HFFc6 (cell line): ENCODE measurements around the gene IQCN. TPM values are rescaled to one million over a fixed set of nuclear protein-coding genes. Genes with fewer than 3 reads are reported as not detected.
A peak's percentile ranks its signal among the peaks of the same experiment; 100 is the strongest.

ENCODE experiments used
- DNase-seq: peaks from one replicate; pipeline ENCODE4 v3.0.0-alpha.2; 2018
- H3K27ac Mint-ChIP-seq: 2 replicates; pipeline ENCODE4 v1.8.0; 2020; ENCODE audit warnings: mild to moderate bottlenecking, mixed read lengths
- H3K27me3 Mint-ChIP-seq: 2 replicates; pipeline ENCODE4 v1.8.0; 2021; ENCODE audit warnings: mild to moderate bottlenecking, moderate library complexity, mixed read lengths; ENCODE audit not compliant: insufficient read depth
- H3K36me3 Mint-ChIP-seq: 2 replicates; pipeline ENCODE4 v1.8.0; 2021; ENCODE audit warnings: low read depth, mixed read lengths
- H3K4me1 Mint-ChIP-seq: 2 replicates; pipeline ENCODE4 v1.8.0; 2020; ENCODE audit warnings: low read depth, mixed read lengths
- H3K4me3 Mint-ChIP-seq: 2 replicates; pipeline ENCODE4 v1.8.0; 2020; ENCODE audit warnings: mild to moderate bottlenecking, moderate library complexity, mixed read lengths
- H3K9me3 Mint-ChIP-seq: 2 replicates; pipeline ENCODE4 v1.8.0; 2020; ENCODE audit warnings: mild to moderate bottlenecking, mixed read lengths
- CTCF ChIP-seq: fragments of 200-600 bp; sonication (generic); IDR thresholded peaks from 2 replicates; pipeline ENCODE4 v1.5.0; 2021; ENCODE audit warnings: antibody characterized with exemption, mild to moderate bottlenecking
- total RNA-seq, 6 experiments: library from RNA; stranded (reverse); fragmentation: NEBNext Ultra II Directional; extraction: Animal tissue kit (Norgen Biotek cat#: 25700); gene quantifications; 2 replicates in 1 of 6; 3 replicates in 5 of 6; pipeline ENCODE4 v1.2.3, GENCODE V29; 2021

IQCN gene
- total RNA-seq, 6 experiments from 2014 or later = 0.40 to 0.87 (median 0.55) TPM

GRCh38 chr19:18282788-18283141 lies 8.5 kb upstream of the IQCN start:
- Mint-ChIP-seq H3K27me3 (peaks cover 20% of the 10 kb centered on the region), H3K4me3 (peak overlapping the region; percentile 84), H3K36me3 (peaks cover 24% of the 10 kb centered on the region), H3K9me3 (0 out of 2 replicates have a peak, but pooled peaks cover 8% of the 10 kb centered on the region), H3K4me1 (peaks cover 41% of the 10 kb centered on the region), H3K27ac (peak overlapping the region; percentile 98)
- no peak for TF ChIP-seq CTCF
- DNase-seq = no peak

- H3K27me3 Mint-ChIP-seq = peaks cover 24% of the 10 kb centered on the region
- DNase-seq = peak; percentile 57
- peak; percentile 30 for TF ChIP-seq CTCF
- H3K9me3 Mint-ChIP-seq = 0 out of 2 replicates have a peak, but pooled peaks cover 8% of the 10 kb centered on the region
- H3K36me3 Mint-ChIP-seq = peaks cover 24% of the 10 kb centered on the region
- H3K4me1 Mint-ChIP-seq = peaks cover 41% of the 10 kb centered on the region
- peak overlapping the region; percentile 84 for H3K4me3 Mint-ChIP-seq
- peak overlapping the region; percentile 98 for H3K27ac Mint-ChIP-seq
These were observed 8.0 kb upstream of the IQCN start for GRCh38 chr19:18282021-18282787.

- TF ChIP-seq CTCF = peak; percentile 32; the same call in 1 of the 2 replicates
- Mint-ChIP-seq H3K4me1 (peaks cover 38% of the 10 kb centered on the region), H3K9me3 (0 out of 2 replicates have a peak, but pooled peaks cover 8% of the 10 kb centered on the region), H3K27ac (peak within 1 kb of the TSS; percentile 98), H3K4me3 (peak within 1 kb of the TSS; percentile 95), H3K27me3 (peaks cover 33% of the 10 kb centered on the region), H3K36me3 (peaks cover 24% of the 10 kb centered on the region)
- peak; percentile 95 for DNase-seq
These were observed 7.1 kb upstream of the IQCN start, which contains the start of gene JUND for GRCh38 chr19:18281082-18282020. Gene JUND, minus strand, starts transcription at chr19:18281622. Its CDS starts 138 bp downstream, at chr19:18281484.

- peaks cover 24% of the 10 kb centered on the region for H3K36me3 Mint-ChIP-seq
- H3K27ac Mint-ChIP-seq = peak overlapping the region; percentile 99
- peak overlapping the region; percentile 95 for H3K4me3 Mint-ChIP-seq
- TF ChIP-seq CTCF = no peak
- H3K9me3 Mint-ChIP-seq = 0 out of 2 replicates have a peak, but pooled peaks cover 8% of the 10 kb centered on the region
- peaks cover 41% of the 10 kb centered on the region for H3K4me1 Mint-ChIP-seq
- H3K27me3 Mint-ChIP-seq = peaks cover 42% of the 10 kb centered on the region
- peak; percentile 64 for DNase-seq
These were observed 6.2 kb upstream of the IQCN start for GRCh38 chr19:18280247-18281081.
